Brain pericyte (primary cell): Measurements from ENCODE around the gene NBPF1.
"Not testable (repeated sequence)": the region's sequence is repeated elsewhere in the genome, so short reads cannot be mapped to it uniquely, and the experiment has no call there.

Source experiments
- DNase-seq: peaks from one replicate; pipeline ENCODE4 v3.0.0-alpha.2; 2012; ENCODE audit warnings: low read depth, low spot score

NBPF1 gene

DNA sequence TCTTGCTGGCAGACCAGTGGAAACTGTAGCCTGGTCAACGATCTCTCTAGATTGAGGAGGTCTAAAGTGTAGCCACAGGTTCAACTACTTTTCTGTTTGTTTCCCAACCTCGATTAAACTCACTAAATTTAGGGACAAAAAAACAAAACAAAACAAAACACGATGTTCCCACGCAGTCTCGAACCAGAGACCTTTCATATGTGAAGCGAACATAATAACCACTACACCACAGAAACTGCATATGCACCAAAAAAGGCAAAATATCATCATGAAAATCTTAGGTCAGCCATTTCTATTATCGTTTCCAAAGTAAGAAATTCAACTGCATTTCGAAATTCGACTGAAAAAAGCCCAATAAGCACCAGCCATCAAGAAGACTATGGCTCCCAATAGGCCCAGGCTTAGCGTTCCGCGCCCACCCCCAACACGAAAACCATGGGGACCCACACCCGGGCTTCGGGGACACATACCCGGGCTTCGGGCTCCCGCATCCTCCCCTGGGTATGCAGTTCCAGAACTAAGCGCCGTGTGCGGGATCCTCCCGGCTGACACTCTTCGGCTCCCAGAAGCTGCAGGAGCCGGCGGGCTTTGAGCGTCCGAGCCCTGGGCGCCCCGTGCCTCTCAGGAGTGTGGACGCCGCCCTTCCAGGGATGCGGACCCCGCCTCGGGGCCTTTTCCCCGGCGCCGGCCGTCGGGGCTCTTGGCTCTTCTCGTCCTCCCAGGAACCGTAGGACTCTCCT, 65.7 kb downstream of the NBPF1 start:
- not testable (repeated sequence) for DNase-seq

GRCh38 chr1:16545682-16546095, 67.7 kb downstream of the NBPF1 start:
- not testable (repeated sequence) for DNase-seq

DNA sequence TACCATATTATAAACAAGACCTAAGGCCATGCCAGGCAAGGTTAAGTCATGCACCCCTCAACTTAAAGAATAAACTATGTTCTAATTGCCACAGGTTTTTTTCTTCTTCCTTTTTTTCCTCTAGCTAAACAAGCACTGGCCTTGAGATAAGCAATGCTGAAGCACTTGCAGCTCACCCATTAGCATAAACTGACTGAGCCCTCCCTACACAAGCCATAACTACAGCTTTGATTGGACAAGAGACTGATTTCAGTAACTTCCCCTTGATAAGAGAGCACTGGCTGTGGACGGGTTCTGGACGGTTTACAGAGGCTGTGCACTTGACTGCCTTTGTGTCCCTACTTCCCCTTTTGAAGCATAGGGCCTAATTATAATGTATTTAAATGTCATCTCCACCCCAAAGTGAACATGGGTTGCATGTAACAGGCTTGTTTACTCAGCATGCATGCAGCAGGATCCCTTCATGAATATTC, 72.9 kb downstream of the NBPF1 start:
- DNase-seq, result not testable (repeated sequence)

DNA sequence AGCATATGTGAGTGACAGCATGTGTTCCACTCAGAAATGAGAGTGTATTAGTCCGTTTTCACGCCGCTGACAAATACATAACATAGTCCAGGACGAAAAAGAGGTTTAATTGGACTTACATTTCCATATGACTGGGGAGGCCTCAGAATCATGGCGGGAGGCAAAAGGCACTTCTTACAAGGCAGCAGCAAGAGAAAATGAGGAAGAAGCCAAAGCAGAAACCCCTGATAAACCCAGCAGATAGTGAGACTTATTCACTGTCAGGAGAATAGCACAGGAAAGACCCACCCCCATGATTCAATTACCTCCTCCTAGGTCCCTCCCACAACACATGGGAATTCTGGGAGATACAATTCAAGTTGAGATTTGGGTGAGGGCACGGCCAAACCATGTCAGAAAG, 75.8 kb downstream of the NBPF1 start:
- not testable (repeated sequence) for DNase-seq

DNA sequence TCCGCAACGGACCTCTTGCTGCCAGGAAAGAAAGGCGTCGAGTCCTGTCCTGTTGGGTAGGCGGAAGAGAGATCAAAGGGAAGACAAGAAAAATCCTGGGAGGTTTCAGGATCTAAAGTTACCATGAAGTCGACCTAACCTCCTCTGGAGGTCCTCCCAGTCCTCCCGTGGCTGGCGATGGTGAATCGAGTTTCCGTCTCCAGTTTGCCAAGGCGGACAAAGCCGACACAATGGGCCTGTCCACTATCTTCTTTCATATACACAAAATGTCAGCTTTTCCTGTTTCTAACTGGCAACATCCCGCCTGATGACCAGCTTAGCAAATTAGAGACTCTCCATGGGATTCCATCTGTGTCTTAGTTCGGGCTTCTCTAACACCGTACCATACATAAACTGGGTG, 76.6 kb downstream of the NBPF1 start:
- DNase-seq, result not testable (repeated sequence)

DNA sequence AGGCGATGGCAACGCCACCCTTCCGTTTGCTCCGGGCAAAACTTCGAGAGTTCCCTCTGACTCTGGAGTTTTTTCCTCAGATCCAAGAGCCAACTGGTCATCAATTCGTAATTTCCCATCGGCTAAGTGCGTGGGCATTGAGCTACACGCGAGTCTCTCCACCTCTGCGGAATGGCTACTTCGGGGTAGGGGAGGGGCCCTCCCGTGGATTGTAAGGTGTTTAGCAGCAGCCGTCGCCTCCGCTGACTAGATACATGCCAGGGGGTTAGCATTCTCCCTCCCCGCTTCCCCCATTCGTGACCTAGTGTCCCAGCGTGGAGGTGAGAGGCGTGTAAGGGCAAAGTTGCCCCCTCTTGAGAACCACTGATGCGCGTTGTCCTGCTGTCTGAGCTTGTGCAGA, 77.5 kb downstream of the NBPF1 start:
- not testable (repeated sequence) for DNase-seq

DNA sequence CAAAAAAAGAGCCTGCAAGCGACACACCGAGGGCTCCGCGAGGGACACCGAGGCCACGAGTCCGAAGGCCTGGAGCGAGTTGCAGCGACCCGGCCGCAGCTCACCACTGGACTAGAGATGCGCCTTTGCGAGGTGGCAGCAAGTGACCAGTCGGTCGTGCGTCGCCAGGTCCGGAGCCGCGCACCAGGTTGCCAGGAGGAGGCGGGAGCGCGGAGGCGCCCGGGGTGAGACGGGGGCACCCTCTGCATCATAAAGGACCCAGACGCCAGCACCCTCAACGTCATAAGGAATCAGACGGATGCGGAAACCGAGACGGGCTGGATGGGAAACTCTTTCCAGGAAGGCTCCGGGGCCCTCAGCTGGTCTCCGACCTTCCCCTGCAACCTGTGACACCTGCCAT, 77.9 kb downstream of the NBPF1 start:
- not testable (repeated sequence) for DNase-seq

DNA sequence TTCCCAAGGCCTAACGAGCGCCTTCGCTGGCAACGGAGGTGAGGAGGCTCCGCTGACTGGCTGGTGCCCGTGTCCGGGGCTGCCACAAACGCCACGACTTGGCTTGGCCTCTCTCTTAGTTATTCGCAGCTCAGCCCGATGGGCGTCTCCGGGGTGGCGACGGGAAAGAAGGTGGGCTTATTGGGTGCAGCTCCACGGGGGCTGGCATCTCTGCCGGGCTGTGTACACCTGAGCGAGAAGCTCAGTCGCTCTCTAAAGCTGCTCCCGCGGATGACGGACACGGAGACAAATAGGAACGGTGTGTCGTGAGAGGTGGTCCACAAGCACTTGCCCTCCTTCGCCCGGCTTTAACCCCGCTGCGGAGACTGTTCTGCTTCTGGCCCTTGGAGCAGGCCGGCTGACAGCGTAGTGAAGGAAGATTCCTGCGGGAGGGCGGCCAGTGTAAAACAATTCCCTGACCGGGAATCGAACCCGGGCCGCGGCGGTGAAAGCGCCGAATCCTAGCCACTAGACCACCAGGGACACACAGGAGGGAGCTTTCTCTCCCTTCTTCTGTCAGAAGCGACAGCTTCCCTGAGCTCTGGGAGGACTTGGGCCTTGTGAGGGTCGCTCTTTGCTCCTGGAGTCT, 78.4 kb downstream of the NBPF1 start:
- not testable (repeated sequence) for DNase-seq

GRCh38 chr1:16534239-16534828, 79.0 kb downstream of the NBPF1 start:
- not testable (repeated sequence) for DNase-seq

DNA sequence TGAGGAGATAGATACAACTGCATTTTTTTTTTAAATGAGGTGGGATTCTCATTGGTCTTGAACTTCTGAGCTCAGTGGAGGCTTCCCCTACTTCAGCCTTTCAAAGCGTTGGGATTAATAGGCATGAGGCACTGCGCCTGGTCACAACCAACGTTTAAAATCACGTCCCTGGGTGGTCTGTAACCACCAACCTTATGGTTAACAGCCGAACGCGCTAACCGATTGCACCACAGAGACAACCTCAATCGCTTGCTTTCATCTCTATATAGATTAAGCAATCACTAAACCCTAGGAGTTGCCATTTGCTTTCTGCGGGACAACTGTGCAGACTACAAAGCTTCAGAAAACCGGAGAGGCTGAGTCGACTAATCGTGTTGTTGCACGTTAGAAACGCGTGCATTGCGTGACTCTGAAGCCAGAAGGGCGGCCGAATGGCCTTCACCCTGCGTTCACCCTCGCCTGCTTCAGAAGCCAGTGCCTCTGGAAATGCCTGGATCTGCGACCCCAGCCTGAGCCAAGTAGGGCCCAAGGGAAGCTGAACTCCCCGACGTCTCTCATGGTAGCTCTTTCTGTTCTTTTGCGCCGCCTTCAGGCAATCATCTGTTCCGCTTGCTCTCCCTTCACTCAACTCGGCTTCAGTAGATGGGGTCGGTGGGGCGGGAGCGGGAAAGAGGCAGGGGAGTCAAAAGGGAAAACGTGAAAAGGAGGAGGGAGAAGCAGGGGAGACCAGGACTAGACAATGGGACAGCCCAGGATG, 81.0 kb downstream of the NBPF1 start:
- not testable (repeated sequence) for DNase-seq

DNA sequence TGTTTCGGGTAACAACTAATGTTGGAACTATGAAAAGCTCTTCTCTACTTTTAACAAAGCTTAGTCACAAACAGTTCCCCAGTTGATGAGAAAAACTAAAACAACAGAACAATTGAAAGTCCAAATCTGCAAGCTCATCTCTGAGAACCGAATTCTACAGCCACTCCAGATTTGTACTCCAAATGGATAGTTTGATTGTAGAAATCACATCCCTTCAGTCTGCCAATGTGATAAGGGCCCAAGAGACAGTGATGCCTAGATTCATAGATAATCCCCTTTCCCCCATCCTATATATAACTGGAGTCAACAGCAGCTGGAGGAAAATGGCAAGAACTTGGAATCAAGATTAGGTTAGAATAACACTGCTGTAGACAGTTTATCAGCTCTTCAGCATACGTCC, 85.0 kb downstream of the NBPF1 start:
- not testable (repeated sequence) for DNase-seq

DNA sequence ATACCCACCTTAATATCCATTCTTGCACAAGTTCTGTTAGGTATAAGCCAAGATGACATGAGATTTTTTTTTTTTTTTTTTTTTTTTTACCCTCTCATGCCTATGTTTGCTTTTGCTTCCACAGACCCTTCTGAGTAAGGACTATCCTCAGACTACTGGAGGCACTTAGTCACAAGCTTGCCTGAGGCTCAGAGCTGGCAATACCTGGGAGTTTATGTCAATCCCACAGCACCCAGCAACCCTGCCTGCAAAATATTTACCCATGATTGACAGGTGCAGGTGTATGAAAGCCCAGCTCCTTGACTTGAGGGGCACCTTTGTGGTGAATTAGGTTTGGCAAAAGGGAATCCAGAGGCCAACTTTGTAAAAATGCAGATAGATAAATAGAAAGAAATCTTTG, 87.6 kb downstream of the NBPF1 start:
- not testable (repeated sequence) for DNase-seq

DNA sequence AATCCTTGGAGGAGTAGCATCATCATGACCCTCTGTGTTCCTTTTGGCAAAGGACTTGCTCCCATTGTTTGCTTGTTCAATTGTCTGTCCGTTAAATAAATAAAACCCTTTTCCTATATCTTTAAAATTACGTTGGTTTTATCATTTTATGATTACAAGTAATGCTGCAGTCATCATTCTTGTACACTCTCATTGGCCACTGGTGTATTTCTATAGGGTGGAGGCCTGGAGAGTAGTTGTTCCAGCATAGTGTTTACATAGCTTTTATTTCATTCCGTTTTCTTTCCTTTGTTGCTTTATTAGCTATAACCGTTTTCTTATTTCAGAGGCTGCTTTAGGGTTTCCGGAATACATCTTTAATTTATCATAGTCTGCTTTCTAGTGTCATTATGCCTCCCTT, 91.7 kb downstream of the NBPF1 start:
- DNase-seq, result not testable (repeated sequence)

DNA sequence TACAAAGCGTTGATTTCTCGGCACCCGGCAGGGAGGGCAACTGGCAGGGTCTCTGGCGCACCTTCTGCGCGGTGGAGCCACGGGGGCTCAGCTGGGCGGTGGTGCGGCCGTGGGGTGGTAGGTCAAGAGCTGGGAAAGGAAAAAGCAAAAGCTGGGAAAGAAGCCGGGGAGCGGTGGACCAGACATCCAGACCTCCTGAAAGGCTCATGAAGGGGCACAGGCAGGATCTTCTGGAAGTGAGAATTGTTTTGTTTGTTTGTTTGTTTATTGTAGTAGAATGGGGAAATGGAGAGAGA, 92.1 kb downstream of the NBPF1 start:
- no peak for DNase-seq

- not testable (repeated sequence) for DNase-seq
Measured at GRCh38 chr1:16520435-16521287, 92.7 kb downstream of the NBPF1 start.

DNA sequence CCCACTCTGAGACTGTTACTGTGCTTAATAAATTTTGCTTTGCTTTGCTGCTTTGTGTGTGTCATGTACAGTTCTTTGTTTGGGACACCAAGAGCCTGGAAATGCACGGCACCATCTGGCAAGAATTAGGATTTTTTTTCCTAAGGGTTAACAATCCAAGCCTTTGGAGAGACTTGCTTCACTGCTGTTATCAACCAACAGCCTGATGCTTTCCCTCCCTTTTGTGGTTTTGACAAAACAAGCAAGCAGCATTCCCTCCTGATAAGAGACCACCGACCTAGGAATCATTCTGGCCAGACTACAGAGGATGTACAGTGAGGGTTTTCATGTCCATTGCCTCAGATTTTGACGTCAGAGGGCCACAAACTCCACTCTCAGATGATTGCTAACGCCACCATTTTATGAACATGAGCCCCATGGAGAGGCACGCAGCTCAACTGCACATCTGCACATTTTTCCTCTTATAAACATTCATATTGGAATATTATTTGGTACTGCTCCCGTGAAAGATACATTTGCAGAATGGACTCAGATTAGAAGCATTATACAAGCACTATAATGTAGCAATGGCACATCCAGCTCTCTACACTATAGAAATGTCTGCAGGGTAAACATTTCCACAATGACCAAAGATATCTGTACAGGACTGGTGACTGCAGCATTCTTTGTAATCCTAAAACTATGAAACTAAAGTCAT, 94.0 kb downstream of the NBPF1 start:
- not testable (repeated sequence) for DNase-seq

DNA sequence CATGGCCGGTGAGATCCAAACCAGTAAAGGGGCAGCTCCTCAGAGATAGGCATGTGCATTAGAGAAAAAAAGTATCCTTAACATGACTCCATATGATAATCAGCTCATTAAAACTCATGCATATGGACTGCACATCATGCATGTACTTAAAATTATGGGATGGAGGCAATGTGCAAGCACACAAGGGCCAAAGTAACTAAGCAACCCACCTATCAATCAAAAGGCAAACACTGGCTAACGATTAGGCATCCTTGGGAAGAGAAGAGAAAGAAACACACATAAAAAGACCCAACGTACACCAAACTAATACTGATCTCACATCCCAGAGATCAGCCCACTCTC, 94.5 kb downstream of the NBPF1 start:
- DNase-seq, result not testable (repeated sequence)

DNA sequence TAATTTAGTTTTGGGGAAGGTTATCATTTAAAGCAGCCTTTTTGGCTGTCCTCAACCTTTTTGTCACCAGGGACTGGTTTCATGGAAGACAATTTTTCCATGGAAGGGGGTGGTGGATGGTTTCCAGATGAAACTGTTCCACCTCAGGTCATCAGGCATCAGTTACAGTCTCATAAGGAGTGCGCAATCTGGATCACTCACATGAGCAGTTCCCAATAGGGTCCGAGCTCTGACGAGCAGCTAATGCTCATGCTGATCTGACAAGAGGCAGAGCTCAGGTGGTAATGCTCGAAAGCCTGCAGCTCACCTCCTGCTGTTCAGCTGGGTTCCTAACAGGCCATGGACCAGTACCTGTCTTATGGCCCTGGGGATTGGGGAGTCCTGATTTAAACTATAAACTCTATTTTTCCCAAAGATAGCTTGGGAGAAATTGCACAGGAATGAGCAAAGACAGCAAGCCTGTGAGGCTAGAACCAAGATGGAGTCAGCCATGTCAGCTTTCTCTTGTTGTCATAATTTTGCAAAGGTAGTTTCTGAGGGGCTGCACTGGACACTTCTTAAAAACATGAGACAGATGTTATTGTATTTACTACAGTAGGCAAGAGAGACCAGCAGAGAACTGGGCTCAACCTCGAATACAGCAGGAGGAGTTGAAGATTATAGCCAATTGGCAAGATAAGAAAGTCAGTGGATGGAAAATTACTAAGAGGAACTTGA, 96.5 kb downstream of the NBPF1 start:
- not testable (repeated sequence) for DNase-seq

- DNase-seq, result peak; percentile 32
Measured at GRCh38 chr1:16514107-16515055, 99.0 kb downstream of the NBPF1 start, which contains the start of gene RNU1-1. Gene RNU1-1, minus strand, starts transcription at chr1:16514285.
